Measurements from ENCODE around the gene ARMH2. TPM values are rescaled to one million over a fixed set of nuclear protein-coding genes. Genes with fewer than 3 reads are reported as not detected.
A peak's percentile ranks its signal among the peaks of the same experiment; 100 is the strongest.

ARMH2 gene
- total and polyA plus RNA-seq, 10 of the 15 experiments (the other 5 are each of a cell fraction or from before 2014, with no cell fraction given), result 0.18 to 0.46 TPM; not detected in 8

GRCh38 chr6:24761193-24761835, 37.4 kb downstream of the ARMH2 start:
- H4K20me1 ChIP-seq (ENCODE audit: control insufficient read depth, insufficient read depth), result no peaks in the 10 kb centered on the region
- ChIA-PET CTCF (interaction anchor here (0.9 to 1.8 kb wide), 4 partner anchors 22 to 236 kb away, joined by 3 read pairs; no protein-coding TSS in a partner anchor), POLR2A (interaction anchor here (0.6 kb wide), 1 partner anchor 185 kb away, joined by 3 read pairs; no protein-coding TSS in a partner anchor), SMC1A (ENCODE audit: uncharacterized antibody, unreplicated experiment) (interaction anchor here (0.5 to 1.6 kb wide), 4 partner anchors 17 to 238 kb away, joined by 3 to 4 read pairs (median 4); no protein-coding TSS in a partner anchor), RAD21 (ENCODE audit: unreplicated experiment) (no interaction called here)
- H3K27me3 ChIP-seq (replicated peaks in 1 of 2; ENCODE audit: control insufficient read depth in 2 of 2, insufficient read depth in 2 of 2, low read length in 1 of 2), result no peaks in the 10 kb centered on the region
- ATAC-seq, result peak; percentile 70
- H3K9me3 ChIP-seq (replicated peaks; ENCODE audit: control insufficient read depth, insufficient read depth, low read length), result no peaks in the 10 kb centered on the region
- no peak overlapping the region for H3K4me2 ChIP-seq (ENCODE audit: control insufficient read depth, insufficient read depth)
- FAIRE-seq, result no peak
- H2AFZ ChIP-seq (ENCODE audit: control insufficient read depth, low read depth, low read length), result no peak overlapping the region; the same call in 1 of the 2 replicates
- H3K36me3 ChIP-seq (ENCODE audit: control insufficient read depth in 2 of 2, insufficient read depth in 2 of 2, low read length in 1 of 2), result no peaks in the 10 kb centered on the region
- H3K79me2 ChIP-seq (ENCODE audit: control insufficient read depth, insufficient read depth, low read length), result no peaks in the 10 kb centered on the region
- BruUV-seq (replicated peaks), result no TSS peak
- no peak overlapping the region for H3K27ac ChIP-seq (ENCODE audit: control insufficient read depth, insufficient read depth)
- TF ChIP-seq MYC (IDR thresholded peaks at IDR 0.05; ENCODE audit: insufficient read depth, insufficient read length, insufficient replicate concordance, low read length, severe bottlenecking) (no peak), NR2C1 (IDR thresholded peaks at IDR 0.05) (no peak), MXI1 (IDR thresholded peaks at IDR 0.05; ENCODE audit: low read depth, low read length) (no peak), RELB (IDR thresholded peaks at IDR 0.05; ENCODE audit: low read depth) (no peak), BCL11A (IDR thresholded peaks at IDR 0.05; ENCODE audit: low read depth, low read length) (no peak), BACH1 (IDR thresholded peaks at IDR 0.05; ENCODE audit: borderline replicate concordance) (no peak), NRF1 (conservative IDR thresholded peaks at IDR 0.05; ENCODE audit: low read depth, low read length) (no peak), PML (IDR thresholded peaks at IDR 0.05; ENCODE audit: low read length) (no peak)
- in situ Hi-C loops (cut with MboI), result loop anchor here (5.0 kb wide), 1 partner anchor 174 kb away; no protein-coding TSS in a partner anchor
- DNase-seq (ENCODE audit: low read depth, low spot score), result no peak
- no peak overlapping the region for H3K4me3 ChIP-seq
- no peaks in the 10 kb centered on the region for H3K4me1 ChIP-seq (ENCODE audit: control insufficient read depth, insufficient read depth, low read length)
- WGBS (ENCODE audit: insufficient coverage, insufficient replicate concordance, low lambda C conversion rate, missing lambda C conversion rate), result 84% methylated on average over 17 of the region's 17 CpGs
- no peak overlapping the region for H3K9ac ChIP-seq (ENCODE audit: control insufficient read depth, insufficient read depth, low read length)
- intact Hi-C loops (cut with micrococcal nuclease; ENCODE audit: unreplicated experiment), result no loop called here

Data from GM12878 (cell line).